Common myeloid progenitor, CD34-positive (primary cell): ENCODE data around the gene BAIAP2L1.
A peak's percentile ranks its signal among the peaks of the same experiment; 100 is the strongest.

ENCODE experiments used
- CTCF ChIA-PET: fragments of 350-600 bp; sonication (Branson Sonifier 250); formaldehyde crosslinking; loops from one replicate; lab custom pipeline; 2021; ENCODE audit warnings: antibody characterized with exemption; lab: Charles Lee
- POLR2A ChIA-PET: fragments of 350-600 bp; sonication (Branson Sonifier 250); formaldehyde crosslinking; loops from one replicate; lab custom pipeline; 2021; ENCODE audit warnings: antibody characterized with exemption; lab: Charles Lee
- DNase-seq, 3 donors: peaks; one replicate each; pipeline versions ENCODE4 v3.0.0 to v3.0.0-alpha.2; 2013
- H3K27ac ChIP-seq, 2 experiments: 1 replicate in 1 of 2; 2 replicates in 1 of 2; pipeline ENCODE4 v1.7.0; 2013; ENCODE audit warnings: inconsistent platforms in 2 of 2, low read length in 2 of 2, mild to moderate bottlenecking in 2 of 2, low read depth in 1 of 2, moderate library complexity in 1 of 2; ENCODE audit not compliant: severe bottlenecking in 2 of 2, insufficient read depth in 1 of 2, poor library complexity in 1 of 2
- H3K27me3 ChIP-seq, 5 experiments: replicated peaks in 2 of 5; 1 replicate in 3 of 5; 2 replicates in 2 of 5; pipeline versions ENCODE4 v1.6.1 to v1.7.0; 2013; ENCODE audit warnings: low read length in 4 of 5, mild to moderate bottlenecking in 2 of 5, moderate library complexity in 2 of 5, inconsistent platforms in 1 of 5; ENCODE audit not compliant: insufficient read depth in 5 of 5, control insufficient read depth in 4 of 5
- H3K36me3 ChIP-seq, 4 experiments: 1 replicate in 2 of 4; 2 replicates in 2 of 4; pipeline versions ENCODE4 v1.6.1 to v1.7.0; 2013; ENCODE audit warnings: low read length in 3 of 4, control low read depth in 1 of 4, mild to moderate bottlenecking in 1 of 4; ENCODE audit not compliant: control insufficient read depth in 4 of 4, insufficient read depth in 4 of 4
- H3K4me1 ChIP-seq, 4 experiments: 1 replicate in 3 of 4; 2 replicates in 1 of 4; pipeline versions ENCODE4 v1.6.1 to v1.7.1; 2013; ENCODE audit warnings: low read length in 3 of 4, mild to moderate bottlenecking in 3 of 4, control low read depth in 1 of 4, inconsistent platforms in 1 of 4, moderate library complexity in 1 of 4; ENCODE audit not compliant: control insufficient read depth in 4 of 4, insufficient read depth in 4 of 4; ENCODE audit errors: control extremely low read depth in 1 of 4
- H3K4me3 ChIP-seq, 7 experiments: 1 replicate in 4 of 7; 2 replicates in 3 of 7; pipeline versions ENCODE4 v1.5.1 to v1.7.0; 2013; ENCODE audit warnings: mild to moderate bottlenecking in 7 of 7, low read length in 6 of 7, moderate library complexity in 6 of 7, inconsistent platforms in 2 of 7, low read depth in 2 of 7, control low read depth in 1 of 7; ENCODE audit not compliant: insufficient read depth in 4 of 7, control insufficient read depth in 1 of 7; ENCODE audit errors: extremely low read depth in 1 of 7
- H3K9me3 ChIP-seq, 5 experiments: 1 replicate in 4 of 5; 2 replicates in 1 of 5; pipeline versions ENCODE4 v1.6.1 to v1.7.1; 2013; ENCODE audit warnings: low read length in 4 of 5, mild to moderate bottlenecking in 2 of 5, inconsistent platforms in 1 of 5, low read depth in 1 of 5, moderate library complexity in 1 of 5; ENCODE audit not compliant: control insufficient read depth in 4 of 5, insufficient read depth in 2 of 5; ENCODE audit errors: control extremely low read depth in 1 of 5
- WGBS: methylation state at CpG from one replicate; pipeline ENCODE4 v1.1.5; 2013; ENCODE audit not compliant: insufficient coverage; 5-methylcytosine and 5-hydroxymethylcytosine counted together

The BAIAP2L1 gene

GRCh38 chr7:98354052-98354451, 46.8 kb downstream of the BAIAP2L1 start:
- CTCF ChIA-PET, result no interaction called here
- no peak for DNase-seq
- Histone ChIP-seq H3K4me3 (no peak overlapping the region), H3K9me3 (no peaks in the 10 kb centered on the region), H3K27me3 (peaks cover 0 to 3% (median 0%) of the 10 kb centered on the region in 5 experiments), H3K27ac (no peak overlapping the region), H3K4me1 (no peaks in the 10 kb centered on the region), H3K36me3 (no peaks in the 10 kb centered on the region)
- WGBS, result 94% methylated on average over 5 of the region's 7 CpGs
- POLR2A ChIA-PET, result no interaction called here

GRCh38 chr7:98352621-98353020, 48.3 kb downstream of the BAIAP2L1 start:
- DNase-seq, result peak in 1 of 3 donors; percentile 31
- 92% methylated on average over 4 of the region's 4 CpGs for WGBS
- ChIA-PET CTCF (no interaction called here), POLR2A (no interaction called here)
- no peaks in the 10 kb centered on the region for H3K36me3 ChIP-seq
- no peaks in the 10 kb centered on the region for H3K4me1 ChIP-seq
- peaks cover 0 to 3% (median 0%) of the 10 kb centered on the region in 5 experiments for H3K27me3 ChIP-seq
- H3K4me3 ChIP-seq, result no peak overlapping the region
- H3K27ac ChIP-seq, result no peak overlapping the region
- no peaks in the 10 kb centered on the region for H3K9me3 ChIP-seq

GRCh38 chr7:98351136-98351535, 49.8 kb downstream of the BAIAP2L1 start:
- POLR2A ChIA-PET, result no interaction called here
- H3K27ac ChIP-seq, result no peak overlapping the region
- peaks cover 0 to 3% (median 0%) of the 10 kb centered on the region in 5 experiments for H3K27me3 ChIP-seq
- no peaks in the 10 kb centered on the region for H3K9me3 ChIP-seq
- no peaks in the 10 kb centered on the region for H3K4me1 ChIP-seq
- 90% methylated on average over 4 of the region's 8 CpGs for WGBS
- no peak for DNase-seq
- H3K4me3 ChIP-seq, result no peak overlapping the region
- H3K36me3 ChIP-seq, result no peaks in the 10 kb centered on the region
- CTCF ChIA-PET, result no interaction called here

- Histone ChIP-seq H3K4me3 (no peak overlapping the region), H3K9me3 (no peaks in the 10 kb centered on the region), H3K4me1 (no peaks in the 10 kb centered on the region), H3K36me3 (no peaks in the 10 kb centered on the region), H3K27me3 (peaks cover 0 to 3% (median 0%) of the 10 kb centered on the region in 5 experiments), H3K27ac (no peak overlapping the region)
- CTCF ChIA-PET, result interaction anchor here (0.6 kb wide), 1 partner anchor 42 kb away, joined by 3 read pairs; no protein-coding TSS in a partner anchor
- no peak for DNase-seq
- POLR2A ChIA-PET, result no interaction called here
- 95% methylated on average over 23 of the region's 23 CpGs for WGBS
These were observed 52.0 kb downstream of the BAIAP2L1 start for GRCh38 chr7:98348726-98349474.

GRCh38 chr7:98346515-98347069, 54.3 kb downstream of the BAIAP2L1 start:
- H3K9me3 ChIP-seq, result no peaks in the 10 kb centered on the region
- H3K27ac ChIP-seq, result no peak overlapping the region
- H3K36me3 ChIP-seq, result no peaks in the 10 kb centered on the region
- DNase-seq, result no peak
- ChIA-PET POLR2A (no interaction called here), CTCF (no interaction called here)
- 100% methylated on average over 3 of the region's 7 CpGs for WGBS
- H3K4me3 ChIP-seq, result no peak overlapping the region
- H3K4me1 ChIP-seq, result no peaks in the 10 kb centered on the region
- H3K27me3 ChIP-seq, result peaks cover 0 to 2% (median 0%) of the 10 kb centered on the region in 5 experiments

GRCh38 chr7:98341106-98341505, 59.8 kb downstream of the BAIAP2L1 start:
- POLR2A ChIA-PET, result no interaction called here
- CTCF ChIA-PET, result no interaction called here

GRCh38 chr7:98339043-98339442, 61.8 kb downstream of the BAIAP2L1 start:
- Histone ChIP-seq H3K4me3 (no peak overlapping the region), H3K9me3 (peaks cover 0 to 3% (median 0%) of the 10 kb centered on the region in 5 experiments), H3K27me3 (no peaks in the 10 kb centered on the region), H3K27ac (no peak overlapping the region), H3K36me3 (no peaks in the 10 kb centered on the region), H3K4me1 (no peaks in the 10 kb centered on the region)
- DNase-seq, result no peak
- WGBS, result 100% methylated on average over 1 of the region's 3 CpGs
- ChIA-PET POLR2A (no interaction called here), CTCF (no interaction called here)

More at GRCh38 chr7:98341106-98341505, 59.8 kb downstream of the BAIAP2L1 start:
- no peak overlapping the region for H3K4me3 ChIP-seq
- 80% methylated on average over 1 of the region's 3 CpGs for WGBS
- DNase-seq, result no peak
- H3K9me3 ChIP-seq, result peaks cover 0 to 3% (median 0%) of the 10 kb centered on the region in 5 experiments
- no peak overlapping the region for H3K27ac ChIP-seq
- H3K27me3 ChIP-seq, result no peaks in the 10 kb centered on the region
- no peaks in the 10 kb centered on the region for H3K36me3 ChIP-seq
- H3K4me1 ChIP-seq, result no peaks in the 10 kb centered on the region
